CD4-positive, alpha-beta T cell treated with Interleukin-21 for 1 hour (primary cell): Measurements from ENCODE around the gene TSPAN9.

Experiments
- DNase-seq: peaks from one replicate; pipeline ENCODE4 v3.0.0-alpha.2; 2020

TSPAN9 gene

GRCh38 chr12:3128498-3129293 is 51.5 kb downstream of the TSPAN9 start:
- no peak for DNase-seq

- peak; percentile 20 for DNase-seq
Measured at GRCh38 chr12:3129301-3130056, 52.3 kb downstream of the TSPAN9 start.

- no peak for DNase-seq
Measured at GRCh38 chr12:3130057-3130830, 53.1 kb downstream of the TSPAN9 start.

GRCh38 chr12:3131129-3131528 is 54.0 kb downstream of the TSPAN9 start:
- DNase-seq: no peak

- DNase-seq: no peak
Measured at GRCh38 chr12:3132636-3133404, 55.6 kb downstream of the TSPAN9 start.

- DNase-seq: no peak
Measured at GRCh38 chr12:3133405-3133783, 56.2 kb downstream of the TSPAN9 start.

- DNase-seq: no peak
Measured at GRCh38 chr12:3134126-3134525, 56.9 kb downstream of the TSPAN9 start.

GRCh38 chr12:3134526-3135135 is 57.5 kb downstream of the TSPAN9 start:
- no peak for DNase-seq

GRCh38 chr12:3135522-3136461 is 58.6 kb downstream of the TSPAN9 start:
- peak; percentile 42 for DNase-seq

- no peak for DNase-seq
Measured at GRCh38 chr12:3136641-3137267, 59.6 kb downstream of the TSPAN9 start.

GRCh38 chr12:3137268-3137781 is 60.1 kb downstream of the TSPAN9 start:
- no peak for DNase-seq

GRCh38 chr12:3137814-3138445 is 60.8 kb downstream of the TSPAN9 start:
- DNase-seq: no peak

- no peak for DNase-seq
Measured at GRCh38 chr12:3138941-3139511, 61.8 kb downstream of the TSPAN9 start.

GRCh38 chr12:3139760-3140159 is 62.6 kb downstream of the TSPAN9 start:
- no peak for DNase-seq

GRCh38 chr12:3140284-3140683 is 63.1 kb downstream of the TSPAN9 start:
- DNase-seq: no peak

GRCh38 chr12:3141339-3142321 is 64.5 kb downstream of the TSPAN9 start:
- DNase-seq: no peak

GRCh38 chr12:3142386-3142785 is 65.2 kb downstream of the TSPAN9 start:
- no peak for DNase-seq

GRCh38 chr12:3144495-3144894 is 67.3 kb downstream of the TSPAN9 start:
- DNase-seq: no peak
